A673 (cell line): ENCODE measurements around the gene SYNE1. TPM values are rescaled to one million over a fixed set of nuclear protein-coding genes. Genes with fewer than 3 reads are reported as not detected.

Source experiments
- BruUV-seq: library from RNA; stranded (reverse); fragments of 400-500 nt; replicated peaks from 2 replicates; lab custom pipeline; 2021; lab: Mats Ljungman, UMichigan
- CTCF ChIA-PET: fragments of 300-600 bp; sonication (Branson Sonifier 250); formaldehyde crosslinking; loops from one replicate; lab custom pipeline; 2022; ENCODE audit warnings: antibody characterized with exemption; lab: Charles Lee
- POLR2A ChIA-PET: fragments of 300-600 bp; sonication (Branson Sonifier 250); formaldehyde crosslinking; loops from one replicate; lab custom pipeline; 2022; ENCODE audit warnings: antibody characterized with exemption; ENCODE audit not compliant: low non-redundant PET; lab: Charles Lee
- DNase-seq: peaks from one replicate; pipeline ENCODE4 v3.0.0-alpha.2; 2015; ENCODE audit warnings: low spot score
- H3K27ac ChIP-seq: fragments of 200-600 bp; sonication (generic); 2 replicates; pipeline ENCODE4 v1.5.1; 2016; ENCODE audit warnings: mixed run types, low read depth, mild to moderate bottlenecking, mixed read lengths, antibody characterized with exemption, low read length; ENCODE audit not compliant: poor library complexity, severe bottlenecking
- H3K27me3 ChIP-seq: fragments of 200-600 bp; sonication (generic); replicated peaks from 2 replicates; pipeline ENCODE4 v1.6.1; 2017; ENCODE audit warnings: mixed run types, low read depth, mild to moderate bottlenecking, mixed read lengths, antibody characterized with exemption, low read length; ENCODE audit not compliant: insufficient read depth, poor library complexity
- H3K36me3 ChIP-seq: fragments of 200-600 bp; sonication (generic); 2 replicates; pipeline ENCODE4 v1.6.1; 2016; ENCODE audit warnings: mixed run types, mild to moderate bottlenecking, mixed read lengths, antibody characterized with exemption, low read length; ENCODE audit not compliant: insufficient read depth, poor library complexity, severe bottlenecking
- H3K4me1 ChIP-seq: fragments of 200-600 bp; sonication (generic); 2 replicates; pipeline ENCODE4 v1.6.1; 2017; ENCODE audit warnings: mixed run types, mild to moderate bottlenecking, mixed read lengths, antibody characterized with exemption, low read length; ENCODE audit not compliant: insufficient read depth, poor library complexity, severe bottlenecking
- H3K4me3 ChIP-seq: fragments of 200-600 bp; sonication (generic); 2 replicates; pipeline ENCODE4 v1.5.1; 2016; ENCODE audit warnings: low read depth, mixed run types, mild to moderate bottlenecking, mixed read lengths, low read length; ENCODE audit not compliant: poor library complexity, severe bottlenecking
- H3K9me3 ChIP-seq: fragments of 200-600 bp; sonication (generic); 2 replicates; pipeline ENCODE4 v1.6.1; 2016; ENCODE audit warnings: mixed run types, low read depth, mild to moderate bottlenecking, mixed read lengths, antibody characterized with exemption, low read length; ENCODE audit not compliant: poor library complexity, severe bottlenecking
- CTCF ChIP-seq: fragments of 300-800, 200-600 bp; sonication (generic); conservative IDR thresholded peaks from 2 replicates; pipeline ENCODE4 v1.5.1; 2017; ENCODE audit warnings: low read depth, mild to moderate bottlenecking, antibody characterized with exemption, low read length, moderate library complexity, mixed read lengths
- EZH2 ChIP-seq: fragments of 200-600 bp; sonication (generic); IDR thresholded peaks from 2 replicates; pipeline ENCODE4 v1.6.1; 2017; ENCODE audit warnings: borderline replicate concordance, low read depth, mild to moderate bottlenecking, mixed read lengths, antibody characterized with exemption, low read length; ENCODE audit not compliant: poor library complexity, severe bottlenecking
- intact Hi-C: fragments of 100-400 bp; cut with micrococcal nuclease; formaldehyde crosslinking; loops from one replicate; pipeline ENCODE4 v1.10.0; 2022; ENCODE audit not compliant: unreplicated experiment
- total RNA-seq: library from RNA; stranded (reverse); gene quantifications from 2 replicates; pipeline ENCODE4 v1.2.3, GENCODE V29; 2021

SYNE1 gene
- total RNA-seq, 1 experiment from 2014 or later, result 12.1 TPM

DNA sequence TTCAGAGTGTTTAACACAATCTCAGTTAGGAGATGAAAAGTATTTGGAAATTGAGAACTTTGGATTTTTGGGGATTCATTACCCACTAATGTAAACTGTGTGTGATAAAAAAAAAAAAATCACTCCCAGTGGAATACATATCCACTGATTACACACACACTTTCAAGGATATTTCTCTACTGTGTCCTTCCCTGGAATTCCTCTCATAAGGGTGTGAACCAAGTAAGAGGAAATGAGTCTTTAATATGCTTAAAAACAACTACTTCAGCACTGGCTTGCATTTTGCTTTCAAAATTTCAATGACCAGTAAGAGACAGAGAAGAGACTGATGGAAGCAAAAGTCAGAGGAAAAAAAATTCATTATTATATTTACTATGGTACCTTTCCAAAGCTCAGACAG is 36.1 kb upstream of the SYNE1 start:
- no TSS peak for BruUV-seq
- Histone ChIP-seq H3K9me3 (no peaks in the 10 kb centered on the region), H3K4me3 (no peak overlapping the region), H3K4me1 (no peaks in the 10 kb centered on the region), H3K36me3 (no peaks in the 10 kb centered on the region), H3K27ac (no peak overlapping the region), H3K27me3 (no peaks in the 10 kb centered on the region)
- ChIA-PET CTCF (no interaction called here), POLR2A (no interaction called here)
- intact Hi-C loops, result no loop called here
- DNase-seq, result no peak
- no peak for TF ChIP-seq EZH2
- no peak for TF ChIP-seq CTCF

DNA sequence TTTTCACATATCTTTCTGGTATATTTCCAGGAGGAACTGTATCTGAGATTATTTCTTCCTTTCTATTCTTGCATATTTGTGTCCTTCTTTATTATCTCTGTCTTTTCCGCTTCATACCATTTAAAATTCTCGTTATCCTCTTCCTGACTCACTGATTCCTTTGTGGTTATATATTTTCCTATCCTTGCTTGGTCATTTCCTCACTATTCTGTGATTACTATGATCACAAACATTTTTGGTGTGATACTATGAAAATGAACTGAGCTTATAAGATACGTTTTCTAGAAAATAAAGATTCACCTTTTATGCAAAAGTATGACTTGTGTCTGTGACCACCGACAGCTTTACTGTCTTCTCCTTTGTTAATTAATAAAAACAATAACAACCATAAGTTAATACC is 34.0 kb upstream of the SYNE1 start:
- intact Hi-C loops, result loop anchor here (2.0 kb wide), 1 partner anchor 186 kb away; no protein-coding TSS in a partner anchor
- H3K4me3 ChIP-seq, result no peak overlapping the region
- TF ChIP-seq CTCF (no peak), EZH2 (no peak)
- H3K4me1 ChIP-seq, result no peaks in the 10 kb centered on the region
- H3K27me3 ChIP-seq, result no peaks in the 10 kb centered on the region
- no peaks in the 10 kb centered on the region for H3K36me3 ChIP-seq
- ChIA-PET CTCF (no interaction called here), POLR2A (no interaction called here)
- no peak for DNase-seq
- no peak overlapping the region for H3K27ac ChIP-seq
- H3K9me3 ChIP-seq, result no peaks in the 10 kb centered on the region
- BruUV-seq, result no TSS peak

GRCh38 chr6:152669895-152670294 is 32.7 kb upstream of the SYNE1 start:
- no peaks in the 10 kb centered on the region for H3K4me1 ChIP-seq
- BruUV-seq, result no TSS peak
- H3K36me3 ChIP-seq, result no peaks in the 10 kb centered on the region
- intact Hi-C loops, result loop anchor here (1.0 to 2.0 kb wide), 2 partner anchors 118 to 185 kb away; no protein-coding TSS in a partner anchor
- no peaks in the 10 kb centered on the region for H3K27me3 ChIP-seq
- CTCF ChIA-PET, result interaction anchor here (0.7 kb wide), 1 partner anchor 31 kb away, joined by 3 read pairs; no protein-coding TSS in a partner anchor
- no peaks in the 10 kb centered on the region for H3K9me3 ChIP-seq
- POLR2A ChIA-PET, result no interaction called here
- TF ChIP-seq CTCF (peak; percentile 55), EZH2 (no peak)
- no peak overlapping the region for H3K4me3 ChIP-seq
- H3K27ac ChIP-seq, result no peak overlapping the region
- peak; percentile 40 for DNase-seq
